Right cardiac atrium (tissue), 5 donors: Measurements from ENCODE around the gene SH3BP4. TPM values are rescaled to one million over a fixed set of nuclear protein-coding genes. Genes with fewer than 3 reads are reported as not detected.
A peak's percentile ranks its signal among the peaks of the same experiment; 100 is the strongest.

Experiments
- ATAC-seq, 2 donors: fragments of 200-7000 bp; cut with Tn5 transposase; one replicate each; pipeline versions ENCODE4 v1.8.0 to v1.9.1; 2020; ENCODE audit warnings: moderate library complexity in 2 of 2, mild to moderate bottlenecking in 1 of 2
- DNase-seq, 3 donors: peaks; one replicate each; pipeline ENCODE4 v3.0.0-alpha.2; 2020
- H3K27ac ChIP-seq: one replicate; pipeline ENCODE4 v1.5.1; 2013; ENCODE audit warnings: mild to moderate bottlenecking, low read length, control low read depth, moderate library complexity
- H3K27me3 ChIP-seq: one replicate; pipeline ENCODE4 v1.6.1; 2013; ENCODE audit not compliant: control insufficient read depth, insufficient read depth
- H3K4me1 ChIP-seq: one replicate; pipeline ENCODE4 v1.6.1; 2013; ENCODE audit warnings: low read length; ENCODE audit not compliant: control insufficient read depth, insufficient read depth
- H3K4me3 ChIP-seq: one replicate; pipeline ENCODE4 v1.5.1; 2013; ENCODE audit warnings: low read length, control low read depth
- H3K9me3 ChIP-seq: one replicate; pipeline ENCODE4 v1.6.1; 2013; ENCODE audit warnings: low read length; ENCODE audit not compliant: control insufficient read depth
- WGBS: extraction: QIAGEN DNeasy Blood & Tissue Kit; methylation state at CpG from one replicate; pipeline ENCODE4 v1.1.7; 2013; 5-methylcytosine and 5-hydroxymethylcytosine counted together
- intact Hi-C, 4 donors: fragments of 100-400 bp; cut with DNase I; formaldehyde crosslinking; loops; one replicate each; pipeline versions ENCODE4 v1.11.0 to v1.14.0; 2022 to 2023
- polyA plus RNA-seq: library from polyadenylated mRNA; stranded (reverse); fragments of 200-250 nt; gene quantifications from one replicate; pipeline ENCODE4 v1.2.3, GENCODE V29; 2013
- total RNA-seq, 4 donors: library from RNA; stranded (reverse); fragmentation: NEBNext Ultra II Directional; extraction: Animal tissue kit (Norgen Biotek cat#: 25700); gene quantifications; one replicate each; pipeline ENCODE4 v1.2.1, GENCODE V29; 2021
- donor health status: healthy with polysubstance abuse.
- donor health status: DM: no; HTN: yes; CAD: no.
- donor health status: DM: no; HTN: no; CAD: no.
- donor health status: DM: no; HTN: yes; CAD: no; lungs with severe emphysema.
- donor health status: DM: yes; HTN: yes; CAD: no.

The SH3BP4 gene
- total and polyA plus RNA-seq, 5 donors: 12.3 to 32.0 (median 19.9) TPM

DNA sequence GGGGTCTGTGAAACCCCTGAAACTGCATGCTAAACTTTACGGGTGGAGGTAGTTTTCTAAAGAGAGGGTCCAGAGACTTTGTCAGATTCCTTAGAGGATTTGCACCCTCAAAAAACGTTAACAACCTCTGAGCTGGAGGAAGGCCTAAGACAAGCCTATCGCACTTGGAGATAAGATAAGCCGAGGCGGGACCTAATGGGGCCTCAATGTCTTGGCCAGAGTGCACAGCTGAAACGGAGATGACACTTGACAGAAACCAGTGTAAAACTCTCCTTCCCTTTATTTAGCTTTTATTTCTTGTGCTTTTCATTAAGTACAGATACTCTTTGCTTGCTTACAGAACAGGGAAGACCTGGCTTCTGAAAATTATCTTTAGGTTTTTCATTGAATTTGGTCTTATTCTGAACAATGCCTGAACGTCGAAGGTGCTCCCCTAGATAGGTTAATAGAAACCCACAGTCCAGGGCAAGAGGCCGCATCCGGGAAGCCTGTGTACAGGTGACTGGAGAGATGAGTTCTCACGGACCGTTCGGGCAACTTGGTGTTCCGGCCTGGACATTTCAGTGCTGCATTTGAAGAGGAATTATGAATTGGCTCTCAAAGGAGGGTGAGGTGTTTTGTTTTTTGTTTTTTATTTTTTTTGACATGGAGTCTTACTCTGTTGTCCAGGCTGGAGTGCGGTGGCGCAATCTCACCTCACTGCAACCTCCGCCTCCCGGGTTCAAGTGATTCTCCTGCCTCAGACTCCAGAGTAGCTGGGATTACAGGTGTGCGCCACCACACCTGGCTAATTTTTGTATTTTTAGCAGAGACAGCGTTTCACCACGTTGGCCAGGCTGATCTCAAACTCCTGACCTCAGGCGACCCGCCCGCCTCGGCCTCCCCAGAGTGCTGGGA lies 49.7 kb downstream of the SH3BP4 start:
- WGBS: 72% methylated on average over 25 of the region's 25 CpGs
- intact Hi-C loops: no loop called here
- ATAC-seq: no peak

DNA sequence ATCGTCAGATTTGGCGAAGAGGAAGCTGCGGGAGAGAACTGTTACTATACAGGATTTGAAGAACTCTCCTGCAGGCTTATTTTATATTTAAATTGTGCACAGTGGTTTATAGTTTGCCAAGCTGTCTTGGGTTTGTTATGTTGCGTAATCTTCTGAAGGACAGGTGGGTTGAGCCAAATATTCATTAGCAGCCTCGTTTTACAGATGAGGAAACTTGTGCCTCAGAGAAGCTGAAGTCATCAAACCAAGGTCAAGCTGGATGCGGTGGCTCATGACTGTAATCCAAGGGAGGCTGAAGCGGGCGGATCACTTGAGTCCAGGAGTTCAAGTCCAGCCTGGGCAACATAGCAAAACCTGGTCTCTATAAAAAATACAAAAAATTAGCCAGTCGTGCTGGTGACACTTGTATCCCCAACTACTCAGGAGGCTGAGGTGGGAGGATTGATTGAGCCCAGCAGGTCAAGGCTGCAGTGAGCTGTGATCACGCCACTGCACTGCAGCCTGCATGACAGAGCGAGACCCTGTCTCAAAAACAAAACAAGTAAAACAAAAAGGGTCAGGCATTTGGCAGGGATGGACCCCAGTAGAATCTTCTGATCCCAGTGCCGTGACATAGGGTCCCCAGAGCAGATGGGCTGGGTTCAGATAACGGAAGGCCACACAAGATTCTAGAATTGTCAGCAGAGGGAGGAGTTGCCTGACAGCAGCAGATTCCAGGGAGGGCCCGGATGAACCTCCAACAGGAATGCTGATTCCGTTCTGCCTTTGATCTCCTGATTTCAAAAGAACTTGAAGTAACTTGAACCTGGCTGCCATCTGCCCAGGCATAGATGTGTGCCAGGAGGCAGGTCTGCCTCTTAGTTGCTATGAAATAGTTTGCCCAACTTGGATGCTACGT lies 50.6 kb downstream of the SH3BP4 start:
- H3K27me3 ChIP-seq: no peaks in the 10 kb centered on the region
- DNase-seq (no peak), ATAC-seq (no peak)
- H3K4me3 ChIP-seq: no peak overlapping the region
- H3K9me3 ChIP-seq: no peaks in the 10 kb centered on the region
- intact Hi-C loops: no loop called here
- 87% methylated on average over 16 of the region's 16 CpGs for WGBS
- no peak overlapping the region for H3K27ac ChIP-seq
- peaks cover 11% of the 10 kb centered on the region for H3K4me1 ChIP-seq

More for the DNA sequence above, 49.7 kb downstream of the SH3BP4 start:
- Histone ChIP-seq H3K4me1 (peaks cover 11% of the 10 kb centered on the region), H3K4me3 (no peak overlapping the region), H3K27ac (no peak overlapping the region), H3K9me3 (no peaks in the 10 kb centered on the region), H3K27me3 (no peaks in the 10 kb centered on the region)
- peak in 1 of 3 donors; percentile 56 for DNase-seq

DNA sequence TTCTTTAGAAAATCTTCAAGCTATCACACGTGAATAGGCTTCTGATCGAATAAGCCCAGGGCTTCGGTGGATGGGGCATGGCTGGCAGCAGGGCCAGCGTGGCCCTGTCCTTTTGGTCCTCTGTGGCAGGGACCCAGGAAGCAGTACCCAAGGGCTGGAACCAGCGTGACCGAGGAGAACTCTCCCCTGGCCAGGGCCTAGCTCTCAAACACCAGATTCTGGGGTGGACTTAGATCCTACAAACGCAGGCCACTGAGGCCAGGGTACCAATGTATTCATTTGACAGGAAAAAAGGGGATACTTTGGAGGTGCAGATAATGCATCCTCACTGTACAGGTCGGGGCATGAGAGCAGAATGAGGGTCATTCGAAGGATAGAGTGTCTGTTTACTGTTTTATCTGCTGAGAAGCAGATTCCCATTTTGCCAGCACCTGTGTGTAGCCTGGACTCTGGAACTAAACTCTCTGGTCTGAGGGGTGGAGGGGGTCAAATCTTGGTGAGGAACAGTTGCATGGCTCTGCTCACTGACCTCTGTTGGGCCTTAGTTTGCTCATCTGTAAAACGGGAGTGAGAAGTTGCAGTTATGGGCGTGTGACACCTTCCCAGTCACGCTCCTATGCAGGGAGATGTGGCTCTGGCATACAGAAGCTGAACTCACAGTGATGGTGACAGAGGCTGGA lies 51.4 kb downstream of the SH3BP4 start:
- Histone ChIP-seq H3K4me1 (peaks cover 11% of the 10 kb centered on the region), H3K4me3 (no peak overlapping the region), H3K27ac (no peak overlapping the region), H3K9me3 (no peaks in the 10 kb centered on the region), H3K27me3 (no peaks in the 10 kb centered on the region)
- no peak for ATAC-seq
- DNase-seq: no peak
- 93% methylated on average over 12 of the region's 12 CpGs for WGBS
- intact Hi-C loops: no loop called here

DNA sequence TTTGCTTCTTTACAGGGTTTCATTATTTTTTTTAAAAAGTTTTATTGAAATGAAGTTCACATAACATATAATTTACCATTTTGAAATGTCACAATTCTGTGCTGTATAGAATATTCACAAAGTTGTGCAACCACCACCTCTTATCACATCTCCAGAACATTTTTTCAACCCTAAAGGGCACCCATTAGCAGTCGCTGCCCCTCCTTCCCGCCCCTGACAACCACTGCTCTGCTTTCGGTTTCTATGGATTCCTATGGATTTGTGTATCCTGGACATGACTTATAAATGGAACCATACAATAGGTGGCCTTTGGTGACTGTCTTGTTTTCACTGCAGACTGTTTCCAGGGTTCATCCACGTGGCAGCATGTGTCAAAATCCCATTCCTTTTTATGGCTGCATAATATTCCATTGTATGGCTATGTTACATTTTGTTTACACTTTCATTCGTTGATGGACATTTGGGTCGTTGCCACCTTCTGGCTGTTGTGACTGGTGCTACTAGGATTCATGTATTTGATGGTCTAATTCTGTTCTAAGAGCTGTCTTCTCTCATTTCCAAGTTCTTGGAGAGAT lies 52.6 kb downstream of the SH3BP4 start:
- H3K27me3 ChIP-seq: no peaks in the 10 kb centered on the region
- ATAC-seq: no peak
- no peaks in the 10 kb centered on the region for H3K9me3 ChIP-seq
- 91% methylated on average over 6 of the region's 6 CpGs for WGBS
- H3K4me3 ChIP-seq: no peak overlapping the region
- no peak overlapping the region for H3K27ac ChIP-seq
- peaks cover 11% of the 10 kb centered on the region for H3K4me1 ChIP-seq
- intact Hi-C loops: no loop called here
- DNase-seq: no peak

DNA sequence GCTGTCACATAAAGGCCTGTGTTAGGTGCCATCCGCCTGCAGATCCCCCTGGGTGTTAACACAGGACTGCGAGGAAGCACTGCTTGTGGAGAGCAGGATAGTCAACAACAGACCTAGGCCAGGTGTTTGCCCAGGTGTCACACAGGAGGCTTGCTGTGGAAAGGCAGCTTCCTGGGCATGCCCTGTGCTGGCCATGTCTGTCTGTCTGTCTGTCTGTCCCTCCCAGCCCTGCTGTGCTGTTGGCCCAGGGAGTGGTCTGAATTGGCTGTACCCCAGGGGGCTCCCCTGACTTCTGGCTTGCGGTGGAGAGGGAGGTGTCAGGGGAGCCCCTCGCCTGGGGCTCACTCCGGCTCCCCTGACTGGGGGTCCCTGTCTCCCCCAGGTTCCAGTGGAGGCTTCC lies 53.2 kb downstream of the SH3BP4 start:
- WGBS: 93% methylated on average over 5 of the region's 5 CpGs
- DNase-seq: no peak

DNA sequence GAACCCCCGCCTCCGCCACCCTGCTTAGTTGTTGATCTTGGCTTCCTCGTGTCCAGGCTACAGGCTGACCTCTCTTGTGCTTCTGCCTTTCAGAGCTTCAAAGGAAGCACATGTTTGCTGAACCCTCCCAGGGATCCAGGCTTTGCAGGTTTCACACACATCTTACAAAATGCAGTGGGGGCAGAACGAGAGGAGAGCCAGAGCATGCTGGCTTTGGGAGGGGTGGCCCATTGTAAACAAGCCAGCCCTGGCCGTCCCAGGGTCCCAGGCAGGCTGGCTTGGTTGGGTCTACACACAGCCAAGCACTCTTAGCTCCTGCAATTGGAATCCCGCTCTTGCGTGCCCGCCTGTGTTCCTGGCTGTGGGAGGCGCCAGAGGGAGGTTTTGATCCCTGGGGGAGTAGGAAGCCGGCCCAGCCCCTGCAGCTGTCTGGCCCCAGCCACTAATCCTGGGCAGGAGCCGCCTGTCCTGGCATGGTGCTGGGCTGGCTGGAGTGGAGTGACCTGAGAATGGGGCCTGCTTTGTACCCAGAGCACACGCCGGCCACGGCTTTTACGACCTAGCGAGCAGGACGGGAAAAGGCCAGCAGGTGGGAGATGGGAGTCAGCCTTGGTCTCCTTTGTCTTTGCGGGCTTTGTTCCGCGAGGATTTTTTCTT lies 53.9 kb downstream of the SH3BP4 start:
- ATAC-seq: peak; percentile 80 to 84
- peak; percentile 59 to 85 (median 81) for DNase-seq
- WGBS: 42% methylated on average over 20 of the region's 20 CpGs
- no peaks in the 10 kb centered on the region for H3K9me3 ChIP-seq
- no peak overlapping the region for H3K27ac ChIP-seq
- peaks cover 11% of the 10 kb centered on the region for H3K4me1 ChIP-seq
- H3K27me3 ChIP-seq: no peaks in the 10 kb centered on the region
- H3K4me3 ChIP-seq: no peak overlapping the region
- intact Hi-C loops: no loop called here

More for the DNA sequence above, 53.2 kb downstream of the SH3BP4 start:
- Histone ChIP-seq H3K9me3 (no peaks in the 10 kb centered on the region), H3K4me1 (peaks cover 11% of the 10 kb centered on the region), H3K4me3 (no peak overlapping the region), H3K27ac (no peak overlapping the region), H3K27me3 (no peaks in the 10 kb centered on the region)
- intact Hi-C loops: no loop called here
- ATAC-seq: no peak

DNA sequence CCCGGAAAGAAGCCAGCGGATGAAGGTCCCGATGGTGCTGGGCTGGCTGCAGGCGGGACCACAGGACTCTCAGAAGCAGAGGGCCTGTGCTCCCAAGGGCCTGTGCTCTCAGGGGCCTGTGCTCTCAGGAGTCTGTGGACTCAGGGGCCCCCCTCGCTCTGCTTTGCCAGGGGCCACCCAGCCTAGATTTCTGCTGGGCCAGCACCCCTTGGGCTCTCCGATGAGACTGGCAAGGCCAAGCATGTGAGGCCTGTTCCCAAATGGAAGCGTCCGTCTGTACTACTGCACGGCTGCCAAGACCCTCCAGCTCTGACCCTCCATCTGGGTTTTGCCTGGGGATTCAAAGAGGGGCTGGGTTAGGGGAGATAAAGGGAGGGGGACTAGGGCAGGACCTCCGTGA lies 54.6 kb downstream of the SH3BP4 start:
- Histone ChIP-seq H3K27ac (no peak overlapping the region), H3K4me3 (no peak overlapping the region), H3K27me3 (no peaks in the 10 kb centered on the region), H3K4me1 (peaks cover 8% of the 10 kb centered on the region), H3K9me3 (no peaks in the 10 kb centered on the region)
- no peak for DNase-seq
- ATAC-seq: no peak
- WGBS: 92% methylated on average over 10 of the region's 10 CpGs
- intact Hi-C loops: no loop called here

DNA sequence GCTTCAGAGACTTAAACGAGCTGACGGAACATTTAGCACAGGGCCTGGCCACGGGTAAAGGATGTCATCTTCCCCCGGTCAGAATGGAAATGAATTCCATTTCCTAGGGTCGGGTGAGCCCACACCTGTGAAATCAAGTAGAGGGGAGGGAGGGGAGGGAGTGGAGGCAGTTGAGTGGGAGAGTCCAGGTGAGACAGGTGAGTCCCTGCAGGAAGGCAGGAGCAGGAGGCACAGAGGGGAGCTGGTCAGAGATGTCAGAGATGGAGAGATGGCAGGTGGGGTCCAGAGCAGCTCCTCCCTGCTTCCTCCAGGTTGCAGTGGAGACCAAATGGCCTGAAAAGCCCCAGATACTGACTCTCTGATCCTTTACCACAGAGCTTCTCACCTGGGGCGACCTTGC lies 55.2 kb downstream of the SH3BP4 start:
- 89% methylated on average over 6 of the region's 6 CpGs for WGBS
- Histone ChIP-seq H3K4me1 (peaks cover 9% of the 10 kb centered on the region), H3K27me3 (no peaks in the 10 kb centered on the region), H3K9me3 (no peaks in the 10 kb centered on the region), H3K4me3 (no peak overlapping the region), H3K27ac (no peak overlapping the region)
- DNase-seq: no peak
- ATAC-seq: no peak
- intact Hi-C loops: no loop called here

DNA sequence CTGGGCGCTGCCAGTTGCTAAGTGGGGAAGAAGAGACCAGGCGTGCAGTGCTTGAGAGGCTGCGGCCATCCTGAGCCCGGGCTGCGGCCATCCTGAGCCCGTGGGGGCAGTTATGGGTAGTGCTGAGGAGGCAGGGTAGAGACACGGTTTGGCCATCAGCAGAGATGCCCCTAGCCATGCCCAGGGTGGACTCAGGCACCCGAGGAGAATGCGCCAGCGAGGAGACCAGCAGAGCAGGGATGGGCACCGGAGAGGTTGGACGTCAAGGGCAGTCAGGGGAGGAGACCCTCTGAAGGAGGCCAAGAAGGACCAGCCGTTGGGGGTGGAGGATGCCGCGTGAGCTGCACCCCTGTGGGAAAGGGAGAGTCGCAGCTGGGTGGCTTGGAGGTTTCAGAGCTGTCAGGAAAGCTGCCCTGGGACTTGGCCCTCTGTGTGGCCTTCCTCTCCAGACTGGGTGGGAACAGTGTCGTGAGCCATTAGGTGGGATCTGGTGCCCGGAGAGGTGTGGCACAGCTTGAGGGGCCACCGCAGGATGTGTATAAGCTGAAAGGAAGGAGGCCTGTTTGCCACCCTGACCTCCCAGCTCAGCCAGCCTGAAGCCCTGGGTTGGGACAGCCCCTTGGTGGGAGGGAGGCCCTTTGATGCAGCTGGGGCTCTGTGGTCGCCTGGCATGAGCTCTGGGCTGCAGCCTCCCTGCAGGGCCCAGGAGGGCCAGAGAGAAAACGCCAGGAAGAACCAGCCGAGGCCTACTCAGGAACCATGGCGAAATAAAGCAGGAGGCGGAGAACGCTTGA lies 56.0 kb downstream of the SH3BP4 start:
- H3K4me3 ChIP-seq: no peak overlapping the region
- intact Hi-C loops: no loop called here
- no peaks in the 10 kb centered on the region for H3K9me3 ChIP-seq
- DNase-seq: peak in 1 of 3 donors; percentile 45
- 94% methylated on average over 25 of the region's 25 CpGs for WGBS
- no peak overlapping the region for H3K27ac ChIP-seq
- no peaks in the 10 kb centered on the region for H3K27me3 ChIP-seq
- H3K4me1 ChIP-seq: peaks cover 10% of the 10 kb centered on the region
- ATAC-seq: no peak
